ENCODE measurements around the gene PER2.
"Not testable (repeated sequence)": the region's sequence is repeated elsewhere in the genome, so short reads cannot be mapped to it uniquely, and the experiment has no call there.

The PER2 gene

DNA sequence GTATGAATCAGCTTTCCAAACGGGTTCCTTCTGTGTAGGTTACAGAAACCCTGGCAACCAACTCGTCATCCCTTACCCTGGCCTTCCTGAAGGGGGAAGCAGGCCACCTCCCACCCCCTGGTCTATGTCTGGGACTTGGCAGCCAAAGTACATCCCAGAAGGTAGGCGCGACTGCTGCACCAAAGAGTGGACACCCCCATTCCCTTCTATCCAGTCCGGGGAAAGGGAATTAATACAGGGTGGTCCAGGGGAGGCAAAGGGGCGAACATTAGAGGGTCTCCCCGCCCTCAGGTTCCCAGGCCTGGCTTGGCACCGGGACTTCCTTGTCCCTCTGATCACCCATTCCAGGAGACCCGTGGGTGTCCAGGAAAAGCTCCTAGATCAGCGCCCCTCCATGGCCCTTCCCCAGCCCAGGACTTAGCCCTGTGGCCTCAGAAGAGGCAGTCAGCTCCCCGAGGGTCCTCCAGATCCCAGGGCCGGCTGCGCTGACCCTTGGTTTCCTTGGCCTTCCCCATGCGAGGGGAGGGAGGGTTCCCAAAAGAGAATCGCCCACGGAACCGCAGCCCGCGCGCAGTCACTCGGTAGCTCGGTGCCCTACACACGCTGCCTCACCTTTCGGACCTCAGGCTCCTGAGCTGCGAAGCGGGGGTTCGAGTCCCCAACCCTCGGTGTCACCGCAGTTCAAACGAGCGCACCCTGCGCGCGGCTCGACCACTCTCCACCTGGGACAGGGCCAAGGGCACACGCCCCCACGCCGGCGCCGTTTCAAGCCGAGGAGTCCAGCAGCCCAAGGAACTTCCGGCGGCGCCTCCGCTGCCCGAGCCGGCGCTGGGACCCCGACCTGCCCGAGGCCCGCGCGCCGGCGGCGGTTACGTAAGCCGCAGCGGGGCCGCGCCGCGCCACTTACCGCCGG is at the start of gene PER2:
PER2 (minus strand) TSS at position 874 of the 913 bp plus-strand sequence. CDS start 10,674 bp downstream, outside the sequence.
- peak; percentile 22 for DNase-seq

DNA sequence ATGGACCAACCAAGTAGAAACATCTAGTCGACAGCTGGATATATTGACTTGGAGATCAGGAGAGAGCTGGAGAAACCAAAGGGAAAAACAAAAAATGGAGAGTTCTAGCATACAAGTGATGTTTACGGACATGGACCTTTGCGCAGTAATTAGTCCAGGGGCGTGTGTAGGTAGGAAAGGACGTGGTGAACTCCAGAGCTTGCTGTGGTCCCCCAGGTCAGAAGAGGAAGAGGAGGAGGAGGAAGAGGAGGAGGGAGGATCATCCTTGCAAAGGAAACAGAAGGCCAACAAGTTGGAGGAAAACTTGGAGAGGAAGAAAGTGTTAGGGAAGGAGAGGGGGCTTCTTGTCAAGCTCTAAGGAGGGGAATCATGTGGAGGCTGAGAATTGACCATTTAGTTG is 49.4 kb upstream of the PER2 start:
- no peak for DNase-seq

GRCh38 chr2:238336793-238337444 is 48.5 kb upstream of the PER2 start:
- no peak for DNase-seq

GRCh38 chr2:238336151-238336550 is 47.7 kb upstream of the PER2 start:
- DNase-seq: no peak

- DNase-seq: not testable (repeated sequence)
Observed at GRCh38 chr2:238335591-238335990, 47.2 kb upstream of the PER2 start.

GRCh38 chr2:238334885-238335284 is 46.5 kb upstream of the PER2 start:
- DNase-seq: no peak

- no peak for DNase-seq
Observed at GRCh38 chr2:238331916-238332315, 43.5 kb upstream of the PER2 start.

DNA sequence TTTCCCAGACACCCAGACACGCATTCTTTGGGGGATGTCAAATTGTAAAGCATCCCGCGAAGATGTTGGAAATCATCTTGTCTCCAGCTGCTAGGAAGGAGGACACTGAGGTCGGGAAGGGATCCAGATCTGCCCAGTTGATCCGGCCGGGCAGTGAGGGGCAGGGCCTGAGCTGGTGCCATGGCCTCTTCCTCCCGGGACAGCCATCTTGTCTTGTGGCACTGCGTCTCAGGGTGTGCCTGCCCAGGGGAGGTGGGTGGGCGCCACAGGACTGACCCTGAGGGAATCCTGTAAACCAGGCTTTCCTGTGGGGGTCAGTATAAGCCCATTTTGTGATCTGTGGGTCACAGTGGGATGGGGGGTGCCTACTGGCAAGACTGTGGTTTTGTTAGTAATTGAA is 42.0 kb upstream of the PER2 start:
- no peak for DNase-seq

DNA sequence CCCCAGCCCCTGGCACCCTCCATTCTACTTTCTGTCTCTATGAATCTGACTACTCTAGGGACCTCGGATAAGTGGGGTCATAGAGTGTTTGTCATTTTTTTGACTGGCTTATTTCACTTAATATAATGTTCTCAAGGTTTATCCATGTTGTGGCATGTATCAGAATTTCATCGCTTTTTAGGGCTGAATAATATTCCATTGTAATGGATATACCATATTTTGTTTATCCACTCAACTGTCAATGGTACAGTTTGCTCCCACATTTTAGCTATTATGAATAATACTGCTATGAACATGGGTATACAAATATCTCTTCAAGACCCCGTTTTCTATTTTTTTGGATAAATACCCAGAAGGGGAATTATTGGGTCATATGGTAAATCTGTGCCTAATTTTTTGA is 39.3 kb upstream of the PER2 start:
- no peak for DNase-seq

DNA sequence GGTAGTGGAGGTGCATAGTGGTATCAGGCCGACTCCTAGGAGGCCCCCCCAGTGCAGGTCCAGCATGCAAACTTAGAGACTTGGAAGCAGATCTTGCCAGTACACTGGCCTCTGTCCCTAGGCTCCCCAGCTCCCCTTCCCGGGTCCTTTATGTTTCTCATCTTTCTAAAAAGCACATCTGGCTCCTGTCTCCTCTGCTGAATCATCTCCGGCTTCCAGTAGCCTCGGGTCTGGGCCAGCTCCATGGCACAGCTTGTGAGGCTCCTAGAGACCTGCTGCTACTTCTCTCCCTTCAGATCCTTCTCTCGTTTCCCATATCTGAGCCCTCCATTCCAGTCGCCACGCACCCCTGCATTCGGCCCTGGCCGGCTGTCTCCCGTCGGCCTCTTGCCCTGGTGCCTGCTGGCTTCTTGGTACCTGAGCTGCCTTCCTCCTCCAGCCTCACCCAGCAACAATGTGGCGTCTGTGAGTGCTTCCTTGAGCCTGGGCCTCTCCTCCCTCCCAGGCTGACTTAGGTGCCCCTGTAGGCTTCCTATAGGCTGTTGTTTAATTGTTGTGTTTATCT is 38.5 kb upstream of the PER2 start:
- no peak for DNase-seq

GRCh38 chr2:238325694-238326093 is 37.3 kb upstream of the PER2 start:
- no peak for DNase-seq

GRCh38 chr2:238324248-238324647 is 35.8 kb upstream of the PER2 start:
- DNase-seq: not testable (repeated sequence)

DNA sequence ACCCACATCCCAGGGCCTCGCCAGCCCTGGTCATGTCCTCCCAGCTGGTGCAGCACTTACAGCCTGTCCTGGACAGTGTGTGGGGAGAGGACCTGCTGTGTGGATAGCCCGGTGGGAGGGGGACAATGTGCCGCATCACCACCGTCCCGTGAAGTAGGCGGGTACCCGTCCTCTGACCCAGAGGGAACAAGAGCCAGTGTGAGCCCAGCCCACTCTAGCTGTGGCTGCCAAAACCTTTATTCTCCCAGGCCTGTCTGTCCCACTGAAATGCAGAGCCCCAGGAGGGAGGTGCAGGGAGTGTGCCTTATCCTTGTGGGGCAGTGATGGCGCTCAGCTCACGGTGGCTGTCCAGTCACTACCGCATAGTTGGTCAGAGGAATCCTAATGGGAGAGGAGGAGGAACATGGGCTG is 33.6 kb upstream of the PER2 start:
- DNase-seq: no peak

GRCh38 chr2:238321467-238321866 is 33.1 kb upstream of the PER2 start:
- no peak for DNase-seq

DNA sequence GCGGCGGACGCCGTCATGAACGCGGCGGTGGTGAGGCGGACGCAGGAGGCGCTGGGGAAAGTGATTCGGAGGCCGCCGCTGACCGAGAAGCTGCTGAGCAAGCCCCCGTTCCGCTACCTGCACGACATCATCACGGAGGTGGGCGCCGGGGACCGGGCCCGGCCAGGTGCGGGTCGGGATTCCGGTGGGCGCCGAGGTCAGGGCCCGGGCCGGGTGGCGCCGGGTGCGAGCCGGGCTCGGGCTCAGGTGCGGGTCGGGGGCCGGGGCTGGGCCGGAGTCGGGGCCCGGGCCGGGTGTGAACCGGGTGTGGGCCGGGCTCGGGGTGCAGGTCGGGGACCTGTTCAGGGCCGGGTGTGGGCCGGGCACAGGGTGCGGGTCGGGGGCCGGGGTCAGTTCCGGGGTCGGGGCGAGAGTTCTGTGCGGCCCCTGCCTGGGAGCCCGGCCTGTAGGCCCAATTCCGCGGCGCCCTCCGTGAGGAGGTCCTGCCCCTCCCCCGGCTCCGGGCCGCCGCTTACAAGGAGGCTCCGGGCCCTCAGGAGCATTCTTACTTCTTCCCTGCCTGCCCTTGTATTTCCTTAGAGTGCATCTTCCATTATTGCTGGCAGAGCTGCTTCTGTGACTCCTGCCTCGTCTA is 32.4 kb upstream of the PER2 start:
- no peak for DNase-seq

- DNase-seq: peak; percentile 90
Observed at GRCh38 chr2:238320246-238320647, 31.8 kb upstream of the PER2 start, which contains the start of gene TRAF3IP1. Gene TRAF3IP1, plus strand, starts transcription at chr2:238320518. Its CDS starts 145 bp downstream, at chr2:238320663.

- DNase-seq: no peak
Observed at GRCh38 chr2:238315031-238315595, 26.7 kb upstream of the PER2 start.

DNA sequence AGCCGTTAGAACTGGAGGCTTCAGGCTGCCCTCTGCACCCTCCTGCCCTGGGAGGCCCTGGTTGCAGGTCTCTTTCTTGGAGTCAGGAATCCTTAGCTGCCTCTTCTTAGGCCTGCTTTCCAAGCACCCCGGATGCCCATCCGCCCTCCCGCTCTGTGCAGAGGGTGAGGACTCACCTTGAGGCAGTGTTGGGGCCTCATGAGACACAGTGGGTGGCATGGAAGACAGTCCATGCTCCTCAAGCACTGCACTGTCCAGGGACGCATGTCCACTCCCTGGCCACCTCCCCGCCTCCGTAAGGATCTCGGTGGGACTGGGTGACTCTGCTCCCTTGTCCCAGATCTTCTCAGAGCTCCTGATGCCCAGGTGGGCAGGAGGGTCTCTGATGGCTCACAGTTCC is 26.2 kb upstream of the PER2 start:
- DNase-seq: no peak

- DNase-seq: no peak
Observed at GRCh38 chr2:238313991-238314350, 25.6 kb upstream of the PER2 start.

DNA sequence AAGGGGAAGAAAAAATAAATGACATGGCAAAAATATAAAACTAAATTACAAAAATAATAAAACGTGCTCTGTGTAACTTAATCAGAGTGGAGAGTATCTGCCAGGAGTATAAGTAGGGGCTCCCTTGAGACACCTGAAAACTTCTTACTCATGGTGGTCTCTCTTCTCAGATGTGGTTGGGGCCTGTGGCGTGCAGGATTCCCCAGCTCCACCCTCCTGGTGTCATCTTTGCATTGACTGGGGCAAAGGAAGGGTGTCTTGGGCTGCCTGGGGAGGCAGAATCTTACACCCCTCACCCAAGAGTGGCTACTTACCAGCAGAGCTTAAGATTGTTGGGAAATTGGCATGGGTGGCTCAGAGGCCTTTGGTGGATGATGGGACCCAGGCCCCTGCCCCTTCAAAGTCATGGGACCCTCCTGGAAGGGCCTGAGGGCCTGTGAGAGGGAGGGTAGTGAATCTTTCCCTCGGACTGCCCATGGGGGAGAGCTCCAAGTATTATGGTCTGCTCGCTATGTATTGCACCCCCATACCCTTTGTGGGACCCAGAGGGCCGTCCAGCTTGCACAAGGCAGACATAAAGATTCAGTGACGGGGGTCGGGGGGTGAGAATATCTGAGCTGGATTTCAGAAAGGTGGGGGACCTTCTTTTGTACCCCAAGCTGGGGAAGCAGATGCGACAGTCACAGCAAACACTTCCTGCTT is 25.0 kb upstream of the PER2 start:
- DNase-seq: no peak

DNA sequence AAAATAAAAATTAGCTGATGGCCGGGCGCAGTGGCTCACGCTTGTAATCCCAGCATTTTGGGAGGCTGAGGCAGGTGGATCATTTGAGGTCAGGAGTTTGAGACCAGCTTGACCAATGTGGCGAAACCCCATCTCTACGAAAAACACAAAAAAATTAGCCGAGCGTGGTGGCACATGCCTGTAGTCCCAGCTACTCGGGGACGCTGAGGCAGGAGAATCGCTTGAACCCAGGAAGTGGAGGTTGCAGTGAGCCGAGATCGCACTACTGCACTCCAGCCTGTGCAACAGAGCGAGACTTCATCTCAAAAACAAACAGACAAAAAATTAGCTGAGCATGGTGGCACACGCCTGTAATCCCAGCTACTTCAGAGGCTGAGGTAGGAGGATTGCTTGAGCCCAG is 22.3 kb upstream of the PER2 start:
- not testable (repeated sequence) for DNase-seq

DNA sequence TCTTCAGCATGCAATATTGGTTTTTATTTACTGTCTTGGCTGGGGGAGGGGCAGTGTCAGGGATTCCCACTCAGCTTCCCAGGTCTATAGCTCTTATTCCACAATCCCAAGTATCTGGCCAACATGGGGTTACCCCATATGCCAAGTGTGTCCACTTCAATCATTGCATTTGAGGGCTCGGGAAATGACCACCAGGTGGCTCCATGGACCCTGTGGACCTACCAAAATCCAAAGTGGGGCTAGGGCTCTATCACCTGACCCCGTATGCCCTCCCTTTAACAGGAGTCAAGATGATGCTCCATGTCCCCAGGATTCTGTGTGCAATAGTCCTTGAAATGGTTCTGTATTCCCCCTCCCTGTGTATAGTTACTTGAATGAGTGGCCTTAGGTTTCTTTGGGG is 19.8 kb upstream of the PER2 start:
- DNase-seq: no peak

GRCh38 chr2:238306672-238306998 is 18.2 kb upstream of the PER2 start:
- no peak for DNase-seq

Data from activated naive CD4-positive, alpha-beta T cell treated with anti-CD3 and anti-CD28 coated beads, Interleukin-2, amount 50 U/mL, for 16 hours (primary cell).